HG03460 (cell line): ENCODE measurements around the gene TIMP2.

Experiments
- ATAC-seq: cut with Tn5 transposase; IDR thresholded peaks from one replicate; pipeline ENCODE4 v1.9.1; 2021; ENCODE audit not compliant: unreplicated experiment

Gene TIMP2

GRCh38 chr17:78840780-78841611 is 84.2 kb downstream of the TIMP2 start, which contains the start of gene USP36:
USP36 (minus strand) TSS chr17:78840814; CDS start chr17:78836363, 4,451 bp downstream.
- peak; percentile 89 for ATAC-seq

DNA sequence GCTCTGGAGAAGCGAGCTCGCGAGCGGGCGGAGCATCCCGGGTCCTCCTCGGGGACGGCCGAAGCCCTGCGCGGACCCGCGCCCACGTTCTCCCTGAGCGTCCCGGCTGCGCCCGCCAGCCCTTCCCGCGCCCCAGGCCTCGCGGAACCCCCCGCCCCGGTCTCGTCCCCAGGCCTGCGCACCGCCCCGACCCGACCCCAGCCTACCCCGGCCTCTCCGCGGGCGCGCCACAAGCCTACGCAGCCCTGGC is 84.7 kb downstream of the TIMP2 start:
- ATAC-seq = no peak

GRCh38 chr17:78839762-78840529 is 85.2 kb downstream of the TIMP2 start:
- ATAC-seq = peak; percentile 13

GRCh38 chr17:78839235-78839761 is 85.9 kb downstream of the TIMP2 start:
- ATAC-seq = no peak

DNA sequence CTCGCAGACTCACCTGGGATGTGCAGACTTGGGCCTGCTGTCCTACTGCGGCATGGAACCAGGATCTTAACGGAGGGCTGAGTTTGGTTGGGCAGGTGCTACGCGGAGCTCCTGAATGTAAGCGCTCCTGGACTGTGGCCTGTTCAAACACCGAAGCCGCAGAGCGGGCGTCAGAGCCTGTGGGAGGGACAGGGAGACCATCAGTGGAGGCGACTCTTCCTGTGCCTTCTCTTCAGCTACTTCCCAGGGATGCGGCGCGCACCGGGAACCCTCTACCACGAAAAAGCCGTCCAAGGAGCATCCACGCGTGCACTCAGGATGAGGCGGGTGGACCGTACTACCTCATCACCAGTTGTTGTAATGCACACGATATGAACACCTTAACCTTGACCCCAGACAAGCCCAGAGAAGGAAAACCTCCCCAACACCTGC is 86.6 kb downstream of the TIMP2 start:
- no peak for ATAC-seq

- no peak for ATAC-seq
Measured at GRCh38 chr17:78836420-78837021, 88.7 kb downstream of the TIMP2 start.

DNA sequence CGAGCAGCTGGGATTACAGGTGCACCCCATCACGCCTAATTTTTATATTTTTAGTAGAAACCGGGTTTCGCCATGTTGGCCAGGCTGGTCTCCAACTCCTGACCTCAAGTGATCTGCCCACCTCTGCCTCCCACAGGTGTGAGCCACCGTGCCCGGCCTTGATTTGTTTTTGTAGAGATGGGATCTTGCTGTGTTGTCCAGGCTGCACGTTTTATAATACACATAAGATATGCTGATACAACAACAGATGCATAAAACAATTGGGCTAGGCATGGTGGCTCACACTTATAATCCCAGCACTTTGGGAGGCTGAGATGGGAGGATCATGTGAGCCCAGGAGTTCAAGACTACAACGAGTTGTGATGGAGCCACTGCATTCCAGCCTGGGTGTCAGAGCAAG is 90.6 kb downstream of the TIMP2 start:
- no peak for ATAC-seq

DNA sequence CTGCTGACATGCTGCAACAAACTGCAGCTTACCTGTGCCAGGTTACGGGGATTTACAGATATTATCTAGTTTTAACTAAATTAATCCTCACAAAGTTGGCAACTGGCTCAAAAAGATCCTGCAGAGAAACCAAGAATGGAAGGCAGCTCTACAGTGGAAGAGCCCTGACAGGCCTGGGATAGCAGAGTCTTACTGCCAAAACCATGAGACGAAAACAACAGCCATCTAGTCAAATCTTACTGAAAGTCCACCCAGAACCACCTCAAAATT is 92.7 kb downstream of the TIMP2 start:
- ATAC-seq = no peak

- ATAC-seq = no peak
Measured at GRCh38 chr17:78831688-78832540, 93.3 kb downstream of the TIMP2 start.

- ATAC-seq = no peak
Measured at GRCh38 chr17:78829477-78829876, 95.7 kb downstream of the TIMP2 start.

DNA sequence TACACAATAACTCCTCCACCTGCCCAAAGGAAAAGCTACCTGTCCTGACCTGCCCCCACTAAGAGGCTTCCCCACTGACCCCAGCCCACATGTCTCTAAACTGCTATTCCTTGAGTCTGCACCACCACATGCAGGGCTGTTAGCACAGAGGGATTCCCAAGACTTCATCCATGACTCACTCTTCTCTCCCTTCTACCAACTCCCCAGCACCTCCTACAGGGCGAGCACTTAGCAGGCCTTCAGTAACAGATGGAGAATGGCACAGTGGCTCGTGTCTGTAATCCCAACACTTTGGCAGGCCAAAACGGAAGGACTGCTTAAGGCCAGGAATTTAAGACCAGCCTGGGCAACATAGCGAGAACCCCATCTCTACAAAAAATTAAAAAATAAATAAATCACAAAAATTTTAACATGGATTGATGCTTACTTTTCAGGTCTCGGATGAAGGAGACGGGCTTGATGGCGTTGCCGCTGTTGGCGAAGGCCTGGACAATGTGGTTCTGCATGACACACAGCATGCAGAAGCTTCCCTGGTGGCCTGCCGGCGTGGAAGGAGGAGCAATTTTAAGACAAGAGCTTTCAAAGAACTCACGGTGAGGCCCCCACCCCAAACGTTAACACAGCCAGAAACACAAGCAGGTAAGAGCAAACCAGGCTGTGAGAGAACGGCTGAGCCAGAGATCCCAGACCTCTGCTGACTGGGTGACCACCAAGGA is 96.6 kb downstream of the TIMP2 start:
- ATAC-seq = no peak

DNA sequence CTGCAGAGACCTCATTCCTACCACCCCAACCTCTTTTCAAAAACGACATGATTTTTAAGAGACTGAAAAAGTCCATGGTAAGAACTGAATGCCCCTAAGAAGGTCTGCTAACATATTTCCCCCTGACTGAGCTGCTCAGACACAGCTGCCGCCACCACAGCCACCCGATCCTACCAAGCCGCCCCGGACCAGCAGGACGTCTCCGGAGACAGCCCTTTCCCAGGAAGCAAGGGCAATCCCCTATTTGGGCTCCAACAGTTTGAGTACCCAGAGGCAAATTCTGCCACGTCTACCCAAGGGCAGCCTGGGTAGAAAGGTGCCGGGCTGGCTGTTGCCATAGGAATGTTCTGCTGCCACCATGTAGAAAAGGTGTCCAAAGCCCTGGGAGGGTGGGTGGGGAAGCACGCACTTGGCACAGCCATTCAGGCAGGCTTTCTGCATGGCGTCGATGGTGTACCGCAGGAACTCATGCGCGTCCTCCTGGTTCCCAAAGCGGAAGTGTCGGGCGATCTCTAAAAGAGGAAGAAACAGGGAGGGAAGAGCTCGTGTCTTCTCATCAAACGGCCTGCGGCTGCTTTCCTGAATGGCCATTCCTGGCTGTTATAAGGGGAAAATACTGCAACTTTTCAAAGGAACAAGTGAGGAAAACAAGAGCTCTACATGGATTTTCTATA is 98.2 kb downstream of the TIMP2 start:
- ATAC-seq = no peak

DNA sequence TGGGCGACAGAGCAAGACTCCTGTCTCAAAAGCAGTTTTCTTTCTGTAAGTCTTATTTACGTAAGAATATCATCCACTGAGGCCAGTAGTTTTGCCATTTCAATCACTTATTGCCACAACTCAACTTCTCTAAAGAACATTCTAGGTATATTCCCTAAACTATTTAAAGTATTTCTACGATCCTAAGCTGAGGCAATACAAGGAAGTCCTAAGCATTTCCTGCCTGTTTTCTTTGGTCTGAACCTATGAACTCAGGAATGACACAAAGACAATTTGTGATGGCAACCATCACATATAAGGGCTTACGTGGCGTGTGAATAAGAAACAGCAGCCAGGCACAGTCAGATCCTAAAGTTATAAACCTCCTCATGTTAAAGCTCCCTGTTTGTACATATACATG is 98.8 kb downstream of the TIMP2 start:
- no peak for ATAC-seq

- ATAC-seq = no peak
Measured at GRCh38 chr17:78825696-78826095, 99.5 kb downstream of the TIMP2 start.

DNA sequence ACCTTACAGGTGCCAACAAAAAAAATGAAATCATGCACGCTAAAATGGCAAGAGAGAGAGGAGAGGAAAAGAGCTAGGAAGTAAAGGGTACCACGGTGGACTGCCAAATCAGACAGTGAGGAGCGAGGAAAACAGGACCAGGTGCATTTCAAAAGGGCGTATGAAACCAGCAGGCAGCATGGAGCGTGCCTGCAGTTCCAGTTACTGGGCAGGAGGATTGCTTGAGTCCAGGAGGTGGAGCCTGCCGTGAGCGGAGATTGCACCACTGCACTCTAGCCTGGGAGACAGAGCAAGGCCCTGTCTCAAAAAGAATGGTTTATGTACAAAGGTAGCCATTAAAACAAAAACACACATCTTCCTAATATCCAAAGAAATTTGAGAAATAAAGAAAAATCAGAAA is 100.9 kb downstream of the TIMP2 start:
- no peak for ATAC-seq

DNA sequence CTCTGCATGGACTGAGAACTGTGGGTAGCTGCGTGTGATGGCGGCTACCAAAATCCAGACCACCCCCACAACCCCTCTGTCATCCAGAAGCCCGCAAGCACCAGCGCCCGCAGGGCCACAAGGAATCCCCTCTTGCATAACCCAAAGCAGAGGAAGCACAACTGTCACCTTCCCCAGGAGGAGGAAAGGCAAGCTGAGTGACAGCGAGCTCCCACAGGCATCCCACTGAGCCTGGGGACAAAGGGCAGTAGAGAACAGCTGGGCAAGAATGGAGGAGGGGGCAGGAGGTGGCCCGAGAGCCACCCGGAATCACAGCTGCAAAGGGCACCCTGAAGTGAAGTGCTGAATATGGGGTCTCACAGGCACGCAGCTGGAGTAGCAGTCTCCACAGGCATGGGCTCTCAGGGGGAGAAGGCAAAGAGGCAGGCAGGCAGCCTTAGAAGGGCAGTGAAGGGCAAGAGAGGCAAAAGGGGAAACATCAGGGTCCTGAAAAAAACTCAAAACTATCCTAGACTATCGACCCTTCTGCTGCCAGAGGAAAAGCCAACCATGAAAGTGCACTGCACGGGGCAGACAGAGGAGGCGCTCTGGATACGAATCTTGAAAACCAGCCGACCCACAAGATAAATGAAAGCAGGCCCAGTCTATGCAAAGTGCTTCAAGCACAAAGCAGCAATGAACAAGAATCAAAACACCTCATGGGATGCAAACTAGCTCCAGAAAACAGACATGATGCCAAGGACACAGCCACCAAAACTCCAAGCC is 101.7 kb downstream of the TIMP2 start:
- ATAC-seq = no peak

- ATAC-seq = no peak
Measured at GRCh38 chr17:78822552-78822951, 102.6 kb downstream of the TIMP2 start.

DNA sequence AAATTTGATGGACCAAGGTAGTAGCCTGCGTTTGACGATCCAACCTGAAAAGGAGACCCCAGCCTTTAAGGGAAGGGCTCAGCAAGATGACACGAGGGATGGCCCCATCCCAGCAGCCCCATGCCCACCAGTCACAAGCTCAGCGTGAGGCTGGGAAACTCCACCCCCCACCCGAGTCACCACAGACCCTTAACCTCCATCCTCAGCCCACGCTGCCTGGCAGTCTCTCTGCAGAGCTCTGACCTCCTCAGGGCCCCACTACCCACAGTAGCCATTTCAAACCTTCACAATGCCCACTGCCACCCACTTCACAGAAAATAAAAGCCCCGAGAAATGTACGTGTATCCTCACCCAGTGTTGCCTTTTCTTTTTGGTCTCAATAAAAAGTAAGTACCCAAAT is 103.2 kb downstream of the TIMP2 start:
- no peak for ATAC-seq

- ATAC-seq = no peak
Measured at GRCh38 chr17:78820841-78821240, 104.3 kb downstream of the TIMP2 start.
